Hepatocyte (in vitro differentiated cells): ENCODE data around the gene STMN3. TPM values are rescaled to one million over a fixed set of nuclear protein-coding genes. Genes with fewer than 3 reads are reported as not detected.

ENCODE experiments used
- DNase-seq: peaks from one replicate; pipeline ENCODE4 v3.0.0-alpha.2; 2016; ENCODE audit warnings: low spot score
- H2AFZ ChIP-seq: fragments of 200-600 bp; sonication (generic); 2 replicates; pipeline ENCODE4 v1.6.0; 2016; ENCODE audit warnings: antibody characterized with exemption, mild to moderate bottlenecking
- H3K27ac ChIP-seq: fragments of 200-600 bp; sonication (generic); 2 replicates; pipeline ENCODE4 v1.5.1; 2016; ENCODE audit warnings: mild to moderate bottlenecking
- H3K27me3 ChIP-seq: fragments of 200-600 bp; sonication (generic); 2 replicates; pipeline ENCODE4 v1.6.1; 2016
- H3K36me3 ChIP-seq: fragments of 200-600 bp; sonication (generic); replicated peaks from 2 replicates; pipeline ENCODE4 v1.5.1; 2016; ENCODE audit warnings: low read depth; ENCODE audit not compliant: insufficient read depth
- H3K4me1 ChIP-seq: fragments of 200-600 bp; sonication (generic); 2 replicates; pipeline ENCODE4 v1.5.1; 2016; ENCODE audit warnings: mild to moderate bottlenecking, moderate library complexity; ENCODE audit not compliant: insufficient read depth
- H3K4me2 ChIP-seq: fragments of 200-600 bp; sonication (generic); 2 replicates; pipeline ENCODE4 v1.6.0; 2016
- H3K4me3 ChIP-seq: fragments of 200-600 bp; sonication (generic); 2 replicates; pipeline ENCODE4 v1.5.1; 2016; ENCODE audit warnings: mild to moderate bottlenecking
- H3K79me2 ChIP-seq: fragments of 200-600 bp; sonication (generic); 2 replicates; pipeline ENCODE4 v1.6.0; 2017; ENCODE audit warnings: mild to moderate bottlenecking
- H3K9me2 ChIP-seq: fragments of 200-600 bp; sonication (generic); replicated peaks from 2 replicates; pipeline ENCODE4 v1.6.0; 2017; ENCODE audit warnings: mild to moderate bottlenecking; ENCODE audit not compliant: insufficient read depth
- H3K9me3 ChIP-seq: fragments of 200-600 bp; sonication (generic); 2 replicates; pipeline ENCODE4 v1.5.1; 2016; ENCODE audit warnings: low read depth, mild to moderate bottlenecking
- H4K20me1 ChIP-seq: fragments of 200-600 bp; sonication (generic); 2 replicates; pipeline ENCODE4 v1.6.0; 2016; ENCODE audit warnings: mild to moderate bottlenecking; ENCODE audit not compliant: insufficient read depth, poor library complexity, severe bottlenecking
- CTCF ChIP-seq: fragments of 200-600 bp; sonication (generic); IDR thresholded peaks from 2 replicates; pipeline ENCODE4 v1.5.1; 2016; ENCODE audit warnings: antibody characterized with exemption, mild to moderate bottlenecking; ENCODE audit not compliant: poor library complexity
- EZH2 ChIP-seq: fragments of 200-600 bp; sonication (generic); IDR thresholded peaks from 2 replicates; pipeline ENCODE4 v1.6.1; 2016; ENCODE audit warnings: antibody characterized with exemption, mild to moderate bottlenecking, borderline replicate concordance
- EZH2phosphoT487 ChIP-seq: fragments of 200-600 bp; sonication (generic); IDR thresholded peaks from one replicate; pipeline ENCODE4 v1.6.1; 2018; ENCODE audit warnings: antibody characterized with exemption, mild to moderate bottlenecking, low read depth, moderate library complexity; ENCODE audit not compliant: unreplicated experiment, severe bottlenecking
- WGBS: methylation state at CpG from one replicate; pipeline ENCODE4 v1.1.6; 2016; ENCODE audit warnings: low lambda C conversion rate; ENCODE audit errors: missing lambda C conversion rate; 5-methylcytosine and 5-hydroxymethylcytosine counted together
- polyA plus RNA-seq: library from polyadenylated mRNA; unstranded; fragments of >200 nt; fragmentation: Nextera tagmentation; extraction: Ambion mirVana; gene quantifications from 2 replicates; pipeline ENCODE4 v1.2.1, GENCODE V29; 2016
- total RNA-seq: library from RNA; depleted of rRNA; stranded (reverse); fragments of >200 nt; gene quantifications from 2 replicates; pipeline ENCODE4 v1.2.3, GENCODE V29; 2014

Gene STMN3
- total and polyA plus RNA-seq, 2 experiments from 2014 or later, result 14.4 to 18.2 TPM

DNA sequence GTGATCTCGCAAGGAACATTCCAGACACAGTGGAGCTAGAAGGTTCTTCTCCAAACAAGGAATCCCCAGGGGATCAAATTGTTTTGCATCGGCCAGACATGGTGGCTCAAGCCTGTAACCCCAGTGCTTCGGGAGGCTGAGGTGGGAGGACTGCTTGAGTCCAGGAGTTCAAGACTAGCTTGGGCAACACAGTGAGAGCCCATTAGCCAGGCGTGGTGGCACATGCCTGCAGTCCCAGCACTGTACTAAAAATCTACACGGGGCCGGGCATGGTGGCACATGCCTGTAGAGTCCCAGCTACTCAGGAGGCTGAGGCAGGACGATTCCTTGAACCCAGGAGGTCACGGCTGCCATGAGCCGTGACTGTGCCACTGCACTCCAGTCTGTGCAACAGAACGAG, 41.6 kb downstream of the STMN3 start:
- WGBS, result 98% methylated on average over 10 of the region's 10 CpGs
- H3K27me3 ChIP-seq, result no peaks in the 10 kb centered on the region
- no peak overlapping the region for H3K27ac ChIP-seq
- H4K20me1 ChIP-seq, result no peaks in the 10 kb centered on the region
- no peak for DNase-seq
- no peak overlapping the region for H2AFZ ChIP-seq
- no peak overlapping the region for H3K4me2 ChIP-seq
- H3K4me1 ChIP-seq, result no peaks in the 10 kb centered on the region
- H3K79me2 ChIP-seq, result peaks cover 10% of the 10 kb centered on the region
- no peak overlapping the region for H3K4me3 ChIP-seq
- H3K9me2 ChIP-seq, result no peaks in the 10 kb centered on the region
- H3K9me3 ChIP-seq, result no peaks in the 10 kb centered on the region
- H3K36me3 ChIP-seq, result no peaks in the 10 kb centered on the region
- TF ChIP-seq EZH2phosphoT487 (no peak), CTCF (no peak), EZH2 (no peak)

- WGBS, result 93% methylated on average over 17 of the region's 17 CpGs
- DNase-seq, result no peak
- H3K27ac ChIP-seq, result no peak overlapping the region
Observed at GRCh38 chr20:63610581-63611435, 42.4 kb downstream of the STMN3 start.

GRCh38 chr20:63606686-63607085, 46.5 kb downstream of the STMN3 start:
- Histone ChIP-seq H3K4me2 (no peak overlapping the region), H3K79me2 (peaks cover 4% of the 10 kb centered on the region), H3K27ac (no peak overlapping the region), H3K4me1 (no peaks in the 10 kb centered on the region), H4K20me1 (no peaks in the 10 kb centered on the region), H3K27me3 (no peaks in the 10 kb centered on the region), H3K36me3 (no peaks in the 10 kb centered on the region), H3K4me3 (no peak overlapping the region), H3K9me3 (no peaks in the 10 kb centered on the region), H2AFZ (no peak overlapping the region), H3K9me2 (no peaks in the 10 kb centered on the region)
- 97% methylated on average over 9 of the region's 9 CpGs for WGBS
- no peak for DNase-seq
- no peak for TF ChIP-seq EZH2
- no peak for TF ChIP-seq CTCF
- TF ChIP-seq EZH2phosphoT487, result no peak

More at GRCh38 chr20:63610581-63611435, 42.4 kb downstream of the STMN3 start:
- TF ChIP-seq CTCF, result no peak
- no peak for TF ChIP-seq EZH2phosphoT487
- TF ChIP-seq EZH2, result no peak
- Histone ChIP-seq H2AFZ (no peak overlapping the region), H3K79me2 (peaks cover 11% of the 10 kb centered on the region), H3K4me3 (no peak overlapping the region), H4K20me1 (no peaks in the 10 kb centered on the region), H3K36me3 (no peaks in the 10 kb centered on the region), H3K4me1 (no peaks in the 10 kb centered on the region), H3K9me3 (no peaks in the 10 kb centered on the region), H3K4me2 (no peak overlapping the region), H3K9me2 (no peaks in the 10 kb centered on the region), H3K27me3 (no peaks in the 10 kb centered on the region)
